ENCODE data around the gene STAP2. TPM values are rescaled to one million over a fixed set of nuclear protein-coding genes. Genes with fewer than 3 reads are reported as not detected.

Gene STAP2
- total and polyA plus RNA-seq, 2 donors (not counting 3 experiments of a cell fraction or from before 2014, with no cell fraction given) = 12.2 to 21.7 TPM

DNA sequence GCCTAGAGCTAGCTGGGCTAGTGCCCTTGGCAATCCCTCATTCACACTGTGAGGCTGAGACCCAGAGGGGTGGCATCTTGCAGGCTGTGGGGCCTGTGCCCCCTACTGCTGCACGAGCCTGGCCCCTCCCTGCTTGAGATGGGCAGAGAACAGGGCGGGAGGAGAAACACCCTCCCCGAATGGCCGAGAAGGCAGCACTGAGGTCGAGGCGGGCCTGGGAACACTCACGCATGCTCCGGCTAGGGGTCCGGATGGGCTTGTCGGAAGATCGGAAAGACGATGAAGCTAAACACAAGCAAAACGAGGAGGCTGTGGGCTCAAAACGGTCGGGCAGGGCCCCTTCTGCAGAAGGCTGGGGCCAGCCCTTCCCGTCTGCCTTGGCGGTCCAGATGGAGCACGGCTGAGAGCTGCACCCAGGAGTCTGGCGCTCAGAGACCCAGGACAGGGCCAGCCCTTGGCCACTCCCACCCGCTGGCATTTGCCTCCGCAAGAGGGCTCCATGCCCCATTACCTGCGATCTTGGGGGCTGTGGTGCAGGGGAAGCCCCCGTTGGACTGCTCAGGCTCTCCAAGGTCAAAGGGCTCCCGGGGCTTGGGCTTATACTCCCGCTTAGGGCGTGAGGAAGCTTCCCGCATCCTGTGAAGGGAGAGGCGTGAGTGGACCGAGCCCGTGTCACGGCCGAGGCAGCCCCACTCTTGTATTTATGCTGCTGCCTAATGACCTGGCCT, 23.6 kb upstream of the STAP2 start:
- BruUV-seq (replicated peaks) = no TSS peak
- Histone ChIP-seq H2AFZ (ENCODE audit: low read depth, low read length) (no peak overlapping the region), H3K9ac (replicated peaks; ENCODE audit: extremely low read depth, insufficient read depth, low read length) (no peak overlapping the region), H3K4me1 (ENCODE audit: control insufficient read depth, extremely low read depth, insufficient read depth, low read length) (no peaks in the 10 kb centered on the region), H3K27me3 (ENCODE audit: control insufficient read depth in 2 of 2, insufficient read depth in 2 of 2, low read length in 2 of 2) (no peaks in the 10 kb centered on the region), H3K79me2 (ENCODE audit: control insufficient read depth, insufficient read depth, low read length) (peaks cover under 1% of the 10 kb centered on the region), H3K4me3 (replicated peaks in 1 of 3; ENCODE audit: insufficient read depth in 1 of 3, low read depth in 1 of 3, low read length in 3 of 3) (no peak overlapping the region), H3K9me3 (replicated peaks; ENCODE audit: control insufficient read depth, insufficient read depth, low read length) (no peaks in the 10 kb centered on the region), H3K27ac (ENCODE audit: insufficient read depth, low read depth, low read length) (no peak overlapping the region), H3K4me2 (ENCODE audit: insufficient read depth, low read length) (no peak overlapping the region), H3K9me1 (replicated peaks; ENCODE audit: control insufficient read depth, extremely low read depth, insufficient read depth, low read length) (no peaks in the 10 kb centered on the region), H3K36me3 (ENCODE audit: control insufficient read depth in 2 of 2, extremely low read depth in 1 of 2, insufficient read depth in 2 of 2, low read length in 2 of 2) (peaks cover 5 to 73% of the 10 kb centered on the region in 2 experiments), H4K20me1 (replicated peaks; ENCODE audit: control insufficient read depth, extremely low read depth, insufficient read depth, low read length) (no peaks in the 10 kb centered on the region)
- CTCF ChIA-PET = interaction anchor here (2.6 kb wide), 1 partner anchor 9 kb away, joined by 12 read pairs; no protein-coding TSS in a partner anchor
- DNase-seq (ENCODE audit: low read depth, low spot score) = no peak
- FAIRE-seq = no peak
- TF ChIP-seq MYC (IDR thresholded peaks at IDR 0.05; ENCODE audit: low read depth, low read length) = no peak
- no peak for TF ChIP-seq POLR2A (IDR thresholded peaks at IDR 0.05; ENCODE audit: low read depth, low read length)
- no peak for TF ChIP-seq EZH2 (IDR thresholded peaks at IDR 0.05; ENCODE audit: borderline replicate concordance, low read depth, low read length, severe bottlenecking)
- TF ChIP-seq FOS (IDR thresholded peaks at IDR 0.05; ENCODE audit: borderline replicate concordance, insufficient read depth, low read length) = no peak
- TF ChIP-seq, protein P1, sequence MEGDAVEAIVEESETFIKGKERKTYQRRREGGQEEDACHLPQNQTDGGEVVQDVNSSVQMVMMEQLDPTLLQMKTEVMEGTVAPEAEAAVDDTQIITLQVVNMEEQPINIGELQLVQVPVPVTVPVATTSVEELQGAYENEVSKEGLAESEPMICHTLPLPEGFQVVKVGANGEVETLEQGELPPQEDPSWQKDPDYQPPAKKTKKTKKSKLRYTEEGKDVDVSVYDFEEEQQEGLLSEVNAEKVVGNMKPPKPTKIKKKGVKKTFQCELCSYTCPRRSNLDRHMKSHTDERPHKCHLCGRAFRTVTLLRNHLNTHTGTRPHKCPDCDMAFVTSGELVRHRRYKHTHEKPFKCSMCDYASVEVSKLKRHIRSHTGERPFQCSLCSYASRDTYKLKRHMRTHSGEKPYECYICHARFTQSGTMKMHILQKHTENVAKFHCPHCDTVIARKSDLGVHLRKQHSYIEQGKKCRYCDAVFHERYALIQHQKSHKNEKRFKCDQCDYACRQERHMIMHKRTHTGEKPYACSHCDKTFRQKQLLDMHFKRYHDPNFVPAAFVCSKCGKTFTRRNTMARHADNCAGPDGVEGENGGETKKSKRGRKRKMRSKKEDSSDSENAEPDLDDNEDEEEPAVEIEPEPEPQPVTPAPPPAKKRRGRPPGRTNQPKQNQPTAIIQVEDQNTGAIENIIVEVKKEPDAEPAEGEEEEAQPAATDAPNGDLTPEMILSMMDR (IDR thresholded peaks at IDR 0.05; ENCODE audit: extremely low read depth in 1 of 2, insufficient read depth in 1 of 2, low read depth in 1 of 2, low read length in 2 of 2) = no peak
- no peak for TF ChIP-seq POLR2AphosphoS5 (IDR thresholded peaks at IDR 0.05; ENCODE audit: insufficient read depth, low read depth, low read length)
- no peak for TF ChIP-seq GATA2 (IDR thresholded peaks at IDR 0.05; ENCODE audit: insufficient read depth, insufficient read length, low read depth, low read length)
- no peak for TF ChIP-seq JUN (IDR thresholded peaks at IDR 0.05; ENCODE audit: borderline replicate concordance, insufficient read depth, insufficient read length, low read depth)
- TF ChIP-seq, protein P2, sequence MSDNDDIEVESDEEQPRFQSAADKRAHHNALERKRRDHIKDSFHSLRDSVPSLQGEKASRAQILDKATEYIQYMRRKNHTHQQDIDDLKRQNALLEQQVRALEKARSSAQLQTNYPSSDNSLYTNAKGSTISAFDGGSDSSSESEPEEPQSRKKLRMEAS (IDR thresholded peaks at IDR 0.05; ENCODE audit: insufficient read depth, insufficient read length) = no peak
- POLR2A ChIA-PET = no interaction called here
- intact Hi-C loops (cut with micrococcal nuclease) (no loop called here), dilution Hi-C loops (cut with MboI; ENCODE audit: extremely low pct_ligation_motif_present, low sequenced_read_pairs) (loop anchor here (10.0 kb wide), 1 partner anchor 53 kb away; no protein-coding TSS in a partner anchor)
